CD4-positive, alpha-beta T cell treated with Interleukin-17A for 4 hours (primary cell): Measurements from ENCODE around the gene SYCE1L.
"Not testable (repeated sequence)": the region's sequence is repeated elsewhere in the genome, so short reads cannot be mapped to it uniquely, and the experiment has no call there.

Experiments used
- DNase-seq: peaks from one replicate; pipeline ENCODE4 v3.0.0-alpha.2; 2020; ENCODE audit warnings: mixed read lengths

SYCE1L gene

GRCh38 chr16:77206533-77206932 is 7.3 kb downstream of the SYCE1L start:
- DNase-seq, result no peak

DNA sequence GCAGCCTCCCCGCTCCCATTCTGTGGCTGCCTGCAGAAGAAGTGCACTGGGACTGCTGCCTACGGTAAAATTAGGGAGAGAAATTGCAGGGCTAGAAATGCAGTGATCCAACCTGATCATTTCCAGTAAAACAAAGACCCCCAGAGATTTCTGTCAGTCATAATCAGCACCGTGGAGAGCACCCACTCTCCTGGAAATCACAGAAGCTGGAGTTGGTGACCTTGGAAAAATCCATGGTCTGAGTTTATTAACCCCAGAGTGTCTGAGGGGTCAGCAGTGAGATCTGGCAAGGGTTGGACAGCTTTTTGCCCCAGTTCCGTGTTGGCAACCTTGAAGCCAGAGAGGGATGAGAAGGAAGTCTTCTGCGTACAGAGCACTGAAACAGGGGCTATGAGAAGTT is 7.8 kb downstream of the SYCE1L start:
- DNase-seq, result no peak

GRCh38 chr16:77208382-77208781 is 9.2 kb downstream of the SYCE1L start:
- no peak for DNase-seq

DNA sequence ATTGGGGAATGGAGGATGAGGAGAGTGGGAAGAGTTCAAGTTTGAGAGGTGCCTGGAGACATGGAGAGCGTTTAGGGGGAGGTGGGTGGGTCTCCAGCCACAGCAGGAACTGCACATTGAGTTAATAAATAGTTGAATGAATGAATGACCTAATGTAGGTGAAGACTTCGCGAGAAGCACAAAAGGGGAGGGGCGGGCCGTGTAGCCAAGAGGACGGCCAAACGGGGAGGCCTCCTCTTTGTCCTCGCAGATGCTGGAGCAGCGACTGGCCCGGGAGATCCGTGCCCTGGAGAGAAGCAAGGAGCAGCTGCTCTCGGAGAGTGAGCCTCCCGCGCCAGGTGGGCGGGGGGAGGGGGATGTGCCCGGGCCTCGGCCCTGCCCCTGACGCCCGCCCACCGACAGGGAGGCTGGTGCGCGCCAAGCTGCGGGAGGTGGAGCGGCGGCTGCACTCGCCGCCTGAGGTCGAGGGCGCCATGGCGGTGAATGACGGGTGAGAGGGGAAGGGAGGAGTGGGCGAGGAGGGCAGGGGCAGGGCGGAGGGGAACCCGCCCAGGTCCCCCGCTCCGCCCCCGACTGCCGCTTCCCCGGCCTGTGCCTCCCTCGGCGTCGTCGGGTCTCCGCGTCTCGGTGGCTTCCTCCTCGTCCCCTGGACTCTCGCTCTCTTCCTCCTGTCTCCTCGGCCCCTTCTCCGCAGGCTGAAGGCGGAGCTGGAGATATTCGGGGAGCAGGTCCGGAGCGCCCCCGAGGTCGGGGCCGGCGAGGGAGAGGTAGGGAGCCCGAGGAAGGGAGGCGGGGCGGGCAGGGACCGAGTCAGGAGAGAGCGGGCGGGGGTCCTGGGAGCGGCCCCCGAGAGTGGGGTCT is 12.9 kb downstream of the SYCE1L start:
- DNase-seq, result peak; percentile 87

- peak; percentile 82 for DNase-seq
These were observed 13.7 kb downstream of the SYCE1L start for GRCh38 chr16:77212741-77213541.

DNA sequence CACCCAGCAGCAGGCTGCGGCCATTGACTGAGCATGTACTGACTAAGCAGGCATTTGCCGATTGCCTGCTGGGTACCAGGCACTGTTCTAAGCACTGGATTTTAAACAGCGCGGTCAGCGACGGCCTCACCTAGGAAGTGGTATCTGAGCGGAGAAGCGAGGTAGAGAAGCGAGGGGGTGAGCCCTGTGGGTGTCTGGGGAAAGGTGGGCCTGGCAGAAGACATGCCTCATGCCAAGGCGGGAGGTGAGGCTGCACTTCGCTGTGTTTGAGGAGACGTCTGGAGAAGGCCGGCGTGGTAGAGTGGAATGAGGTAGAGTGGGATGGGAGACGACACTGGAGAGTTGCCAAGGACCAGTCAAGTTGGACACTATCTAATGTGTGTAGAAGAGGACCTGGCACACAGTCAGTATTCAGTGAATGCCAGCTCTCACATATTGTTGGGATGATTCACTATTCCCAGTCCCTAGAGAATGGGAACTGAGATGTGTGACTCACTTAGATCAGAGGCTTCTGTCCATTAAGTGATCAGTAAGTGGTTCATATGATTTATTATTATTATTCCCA is 14.4 kb downstream of the SYCE1L start:
- no peak for DNase-seq

GRCh38 chr16:77214411-77215138 is 15.4 kb downstream of the SYCE1L start:
- DNase-seq, result no peak

DNA sequence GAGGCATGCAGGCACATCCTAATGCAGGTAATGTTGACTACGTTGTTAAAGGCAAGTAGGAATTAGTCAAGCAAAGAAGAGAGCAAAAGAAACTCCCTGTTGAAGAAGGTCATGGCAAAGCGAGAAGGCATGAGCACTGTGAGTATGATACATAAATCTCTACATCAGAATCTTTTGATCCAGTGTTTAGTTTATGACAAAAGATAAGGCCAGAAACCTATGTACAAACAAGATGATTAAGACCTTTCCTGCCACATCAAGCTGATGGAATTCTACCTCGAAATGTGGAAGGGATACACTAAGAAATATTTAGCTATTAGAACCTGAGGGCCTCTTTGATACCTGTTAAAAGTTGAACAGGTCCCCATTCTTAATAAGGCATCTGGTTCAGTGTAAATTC is 20.2 kb downstream of the SYCE1L start:
- DNase-seq, result no peak

DNA sequence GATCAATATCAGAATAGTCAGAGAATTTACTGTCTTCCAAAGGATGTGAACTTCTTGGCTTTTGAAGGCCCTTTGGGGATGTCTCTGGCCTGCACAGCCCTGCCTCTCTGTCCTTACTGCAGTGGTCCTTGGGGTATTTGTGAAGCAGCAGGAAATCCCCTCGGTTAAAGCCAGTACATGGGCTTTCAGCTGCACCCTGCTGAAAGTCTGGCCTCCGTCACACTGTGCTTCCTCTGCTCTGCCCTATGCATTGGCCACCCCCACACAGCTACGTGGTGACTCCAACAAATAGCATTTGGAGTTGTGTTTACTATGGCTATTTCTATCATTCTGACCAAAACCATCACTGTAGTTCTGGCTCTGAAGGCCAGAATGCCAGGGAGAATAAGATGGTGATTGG is 21.2 kb downstream of the SYCE1L start:
- no peak for DNase-seq

- DNase-seq, result no peak
These were observed 22.3 kb downstream of the SYCE1L start for GRCh38 chr16:77221482-77221881.

DNA sequence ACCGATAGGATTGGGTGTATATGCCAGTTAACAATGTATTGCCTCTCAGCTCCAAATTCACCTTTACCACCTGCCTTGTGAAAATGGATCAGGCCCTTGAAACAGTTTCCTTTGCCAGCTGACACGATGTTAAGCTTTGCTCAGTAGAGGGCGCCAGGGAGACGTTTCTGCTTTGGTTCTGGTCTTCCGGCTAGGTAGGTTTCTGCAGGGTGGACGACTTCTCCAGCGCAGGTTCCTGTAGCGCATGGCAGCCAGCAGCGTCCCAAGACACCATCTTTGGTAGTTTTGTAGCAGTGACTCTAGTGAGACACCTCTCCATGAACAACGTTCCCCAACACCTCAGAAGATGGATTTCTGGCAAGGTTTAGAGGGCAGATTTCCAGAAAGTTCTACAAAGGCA is 24.0 kb downstream of the SYCE1L start:
- peak; percentile 43 for DNase-seq

DNA sequence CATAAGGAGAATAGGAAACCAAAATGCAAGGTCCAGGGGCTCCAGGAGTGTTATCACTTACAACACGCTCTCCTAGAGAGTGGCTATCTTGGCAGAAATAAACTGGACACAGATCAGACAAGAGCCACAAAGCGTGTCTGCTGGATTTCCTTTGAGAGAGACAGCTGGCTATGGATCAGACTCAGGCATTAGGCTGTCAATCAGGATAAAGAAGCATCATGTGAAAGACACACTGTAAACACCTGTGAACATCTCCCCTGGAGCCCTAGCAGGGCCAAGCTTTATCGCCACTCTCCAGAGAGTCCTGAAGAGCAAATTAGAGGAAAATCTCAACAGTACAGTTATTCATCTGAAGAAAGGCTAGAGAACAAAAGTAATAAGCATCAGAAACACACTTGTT is 26.0 kb downstream of the SYCE1L start:
- no peak for DNase-seq

DNA sequence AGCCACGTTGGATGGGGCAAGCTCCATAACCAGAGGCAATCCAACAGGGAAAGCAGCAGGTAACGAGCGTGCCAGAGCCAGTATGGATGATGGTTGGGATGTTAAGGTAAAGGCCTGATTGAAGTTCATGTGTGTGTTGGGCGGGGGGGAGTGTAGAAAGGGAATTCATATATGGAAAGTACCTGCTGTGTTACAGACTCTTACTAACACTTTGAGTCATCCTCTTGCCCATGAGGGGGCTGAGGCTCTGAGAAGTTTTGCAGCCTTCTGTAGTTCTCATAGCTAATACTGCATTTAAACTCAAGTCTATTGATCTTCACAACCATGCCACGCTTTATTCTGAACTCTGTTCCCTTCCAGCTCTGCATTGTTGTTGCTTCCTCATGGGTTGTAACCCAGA is 28.5 kb downstream of the SYCE1L start:
- no peak for DNase-seq

GRCh38 chr16:77231047-77231446 is 31.8 kb downstream of the SYCE1L start:
- DNase-seq, result no peak

DNA sequence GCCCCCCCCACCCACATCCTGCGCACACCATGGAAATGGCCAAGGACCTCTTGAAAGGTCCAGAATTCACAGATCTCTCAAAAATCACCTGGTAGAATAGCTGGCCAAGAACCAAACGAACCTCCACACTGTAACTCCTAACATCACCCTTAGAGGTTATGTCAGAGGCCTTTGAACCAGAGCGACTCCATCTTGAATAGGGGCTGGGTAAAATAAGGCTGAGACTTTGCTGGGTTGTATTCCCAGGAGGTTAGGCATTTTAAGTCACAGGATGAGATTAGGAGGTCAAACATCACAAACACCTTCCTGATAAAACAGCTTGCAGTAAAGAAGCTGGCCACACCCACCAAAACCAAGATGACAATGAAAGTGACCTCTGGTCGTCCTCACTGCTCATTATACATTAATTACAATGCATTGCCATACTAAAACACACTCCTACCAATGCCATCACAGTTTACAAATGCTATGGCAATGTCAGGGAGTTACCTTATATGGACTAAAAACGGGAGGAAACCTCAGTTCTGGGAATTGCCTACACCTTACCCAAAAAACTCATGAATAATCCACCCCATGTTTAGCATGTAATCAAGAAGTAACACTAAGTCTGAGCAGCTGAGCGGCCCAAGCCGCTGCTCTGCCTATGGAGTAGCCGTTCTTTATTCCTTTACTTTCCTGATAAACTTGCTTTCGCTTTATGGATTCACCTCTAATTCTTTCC is 34.8 kb downstream of the SYCE1L start:
- DNase-seq, result no peak

GRCh38 chr16:77234611-77235010 is 35.4 kb downstream of the SYCE1L start:
- no peak for DNase-seq

- peak; percentile 91 for DNase-seq
These were observed 36.9 kb downstream of the SYCE1L start for GRCh38 chr16:77236063-77236511.

DNA sequence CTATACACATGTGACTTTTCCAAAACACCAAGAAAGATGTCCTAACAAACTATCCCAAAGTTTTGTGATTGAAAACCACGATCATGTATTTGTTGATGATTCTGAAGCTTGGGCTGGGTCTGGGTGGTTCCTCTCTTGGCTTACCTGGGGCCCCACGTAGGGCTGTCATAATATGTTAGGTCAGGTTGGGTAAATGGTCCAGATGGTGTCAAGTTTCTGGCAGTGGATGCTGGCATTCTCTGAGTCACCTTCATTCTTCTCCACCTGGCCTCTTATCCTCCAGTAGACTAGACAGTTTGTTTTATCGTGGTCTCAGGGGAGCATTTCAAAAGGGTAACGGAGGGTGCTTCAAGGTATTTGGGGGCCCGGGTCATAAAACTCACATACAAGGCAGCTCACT is 39.4 kb downstream of the SYCE1L start:
- no peak for DNase-seq

GRCh38 chr16:77242471-77242870 is 43.3 kb downstream of the SYCE1L start:
- not testable (repeated sequence) for DNase-seq

DNA sequence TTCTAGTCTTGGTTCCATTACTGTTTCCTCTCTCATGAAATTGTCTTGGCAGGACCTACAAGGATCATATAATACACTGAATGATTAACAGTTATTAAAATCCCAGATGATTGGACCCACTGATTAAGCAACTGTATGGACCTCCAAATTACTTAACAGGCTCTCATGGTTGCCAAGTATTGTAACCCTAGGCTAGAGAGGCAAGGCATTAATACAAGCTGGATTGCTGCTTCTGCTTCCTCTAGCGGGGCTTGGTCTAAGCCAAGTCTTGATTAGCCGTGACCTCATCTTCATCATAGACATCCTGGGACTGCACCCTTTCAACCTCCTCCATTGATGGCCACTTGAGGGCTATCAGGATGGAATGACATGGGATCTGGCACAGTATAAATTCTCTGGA is 46.9 kb downstream of the SYCE1L start:
- no peak for DNase-seq

DNA sequence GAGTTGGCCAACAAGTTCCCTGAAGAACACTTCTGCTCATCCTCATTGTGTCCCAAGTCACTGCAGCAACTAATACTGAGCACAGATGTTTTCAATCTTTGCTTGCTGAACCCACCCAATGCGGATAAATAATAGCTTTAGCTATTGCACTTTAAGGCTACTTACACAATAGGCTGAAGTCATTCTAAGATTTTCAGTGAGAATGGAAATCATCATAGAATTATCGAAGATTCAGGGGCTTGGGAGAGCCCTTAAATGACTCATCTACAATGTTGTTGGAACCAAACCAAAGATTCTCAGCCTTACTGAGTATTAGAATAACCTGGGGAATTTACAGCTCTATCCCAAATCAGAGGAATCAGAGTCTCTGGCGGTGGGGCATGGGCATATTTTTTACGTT is 51.2 kb downstream of the SYCE1L start:
- DNase-seq, result no peak
